Globus pallidus (tissue), 1 donor: ENCODE measurements around the gene NELFCD.
"Not testable (repeated sequence)": the region's sequence is repeated elsewhere in the genome, so short reads cannot be mapped to it uniquely, and the experiment has no call there.

Experiments
- DNase-seq: peaks from one replicate; pipeline ENCODE4 v3.0.0-alpha.2; 2015; ENCODE audit warnings: low spot score

The NELFCD gene

DNA sequence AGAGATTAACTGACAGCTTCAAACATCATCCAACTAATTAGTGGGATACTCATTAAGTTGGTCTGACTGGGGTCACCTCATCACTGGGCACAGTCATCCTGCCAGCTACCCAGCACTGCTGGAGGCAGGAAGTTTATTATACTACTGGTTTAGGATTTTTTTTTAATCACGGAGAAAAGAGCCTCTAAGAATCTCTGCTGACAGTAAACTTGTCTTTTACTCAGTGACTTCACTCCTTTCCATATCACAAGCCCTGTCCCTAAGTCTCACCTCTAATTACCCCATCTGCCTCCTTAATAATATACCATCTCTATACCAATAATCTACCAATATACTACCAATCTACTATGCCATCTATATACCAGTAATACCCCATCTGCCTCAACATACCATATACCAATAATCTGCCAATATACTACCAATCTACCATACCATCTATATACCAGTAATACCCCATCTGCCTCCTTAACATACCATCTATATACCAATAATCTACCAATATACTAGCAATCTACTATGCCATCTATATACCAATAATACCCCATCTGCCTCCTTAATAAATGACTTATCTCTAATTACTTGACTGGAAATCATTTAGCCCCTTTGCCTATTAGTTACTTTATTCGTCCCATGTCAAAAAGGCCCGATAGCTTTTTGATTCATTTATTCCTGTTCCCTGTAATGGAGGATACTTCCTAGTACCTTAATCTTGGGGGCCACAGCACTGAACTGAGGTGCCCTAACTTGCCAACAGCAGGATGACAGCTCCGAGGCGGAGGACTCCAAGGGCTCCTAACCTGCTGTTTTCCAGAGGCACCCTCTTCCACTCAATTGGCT, 46.1 kb downstream of the NELFCD start:
- DNase-seq = no peak

DNA sequence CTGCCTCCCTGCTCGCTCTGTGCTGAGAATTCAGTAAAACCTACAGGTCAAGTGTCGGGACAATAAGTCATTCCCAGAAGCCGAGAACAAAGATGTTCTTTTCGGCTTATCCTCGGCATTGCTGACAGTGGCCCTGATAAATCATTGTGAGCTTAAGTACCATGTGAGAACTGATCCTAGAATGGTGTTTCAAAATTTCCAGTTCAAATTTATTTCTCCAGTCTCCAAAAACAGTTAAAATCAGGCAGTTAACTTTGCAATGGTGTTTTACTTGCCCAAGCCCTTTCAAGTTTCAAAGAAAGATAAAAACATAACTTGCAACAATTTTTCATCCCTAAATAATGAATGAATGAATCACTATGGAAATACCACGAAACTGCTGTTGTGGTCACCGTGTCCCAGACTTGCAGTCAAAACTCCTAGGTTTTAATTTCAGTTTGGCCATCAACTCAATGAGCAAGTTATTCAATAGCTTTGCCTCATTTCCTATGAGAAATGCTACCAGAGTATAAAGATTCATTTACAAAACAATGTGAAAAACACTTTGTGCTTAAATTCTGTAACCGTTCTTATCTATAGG, 46.8 kb downstream of the NELFCD start:
- DNase-seq = no peak

DNA sequence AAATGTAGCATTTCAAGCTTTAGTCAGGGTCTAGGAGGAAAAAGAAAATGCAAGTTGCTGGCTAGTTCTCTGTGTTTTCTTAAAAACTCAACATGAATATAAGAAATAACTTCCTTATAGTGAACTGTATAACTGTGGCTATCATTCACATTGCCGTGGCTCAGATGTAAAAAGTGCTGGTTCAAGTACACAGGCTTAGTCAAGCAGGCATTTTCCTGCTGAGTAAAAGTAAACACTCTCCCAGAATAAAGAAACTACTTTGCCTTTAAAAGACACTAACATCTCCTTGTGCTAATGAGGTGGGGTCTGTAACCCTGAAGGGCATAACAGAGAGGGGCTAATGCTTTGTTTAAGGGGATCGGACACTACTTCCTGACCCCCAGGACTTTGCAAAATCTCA, 47.8 kb downstream of the NELFCD start:
- no peak for DNase-seq

DNA sequence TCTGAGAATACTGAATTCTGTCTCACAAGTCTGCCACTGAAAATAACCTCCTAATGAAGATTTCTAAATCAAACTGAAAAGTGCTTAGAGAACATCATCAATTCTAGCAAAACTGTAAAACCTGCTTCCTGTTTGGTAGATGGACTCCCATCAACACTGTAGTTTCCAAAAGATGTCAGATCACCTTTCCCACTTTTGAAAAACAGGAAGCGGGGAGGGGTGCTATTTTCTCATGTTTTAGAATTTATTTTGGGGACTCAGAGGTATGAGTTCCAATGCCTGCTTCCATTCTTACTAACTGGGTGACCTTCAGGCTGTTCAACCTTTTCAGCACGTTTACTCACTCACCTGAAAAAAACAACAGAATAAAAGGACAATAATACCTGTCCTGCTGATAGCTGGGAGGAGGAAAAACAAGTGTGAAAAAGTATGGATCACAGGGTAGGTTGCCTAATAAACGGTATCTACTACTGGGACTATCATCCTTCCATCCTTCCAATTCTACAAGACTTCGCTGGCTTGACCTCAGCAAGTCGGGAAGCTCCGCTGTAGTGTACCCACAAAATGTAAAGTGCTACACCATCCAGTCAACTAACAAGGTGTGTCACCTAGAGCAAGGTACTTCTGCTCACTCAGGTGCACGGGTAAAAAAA, 50.0 kb downstream of the NELFCD start:
- no peak for DNase-seq

DNA sequence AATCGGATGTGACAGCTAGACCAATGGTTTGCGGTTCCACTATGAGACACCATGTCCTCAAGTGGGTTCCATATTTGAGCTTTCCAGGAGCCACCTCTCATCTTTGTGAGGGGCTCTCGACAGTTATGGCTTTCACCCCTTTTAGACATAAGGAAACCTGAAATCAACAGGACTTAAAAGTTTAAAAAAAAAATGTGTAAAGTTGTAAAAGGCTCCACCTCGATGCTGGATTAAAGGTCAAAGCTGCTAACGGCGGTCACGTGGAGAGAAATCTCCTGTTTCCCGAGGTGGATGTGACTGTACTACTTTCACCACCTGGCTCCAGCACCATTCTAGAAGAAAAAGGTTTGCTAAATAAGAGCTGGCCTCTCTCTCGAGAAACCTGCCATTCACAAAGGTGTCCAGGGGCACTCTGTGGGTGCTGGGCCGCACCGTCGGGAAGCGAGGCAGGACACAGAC, 50.5 kb downstream of the NELFCD start:
- no peak for DNase-seq

DNA sequence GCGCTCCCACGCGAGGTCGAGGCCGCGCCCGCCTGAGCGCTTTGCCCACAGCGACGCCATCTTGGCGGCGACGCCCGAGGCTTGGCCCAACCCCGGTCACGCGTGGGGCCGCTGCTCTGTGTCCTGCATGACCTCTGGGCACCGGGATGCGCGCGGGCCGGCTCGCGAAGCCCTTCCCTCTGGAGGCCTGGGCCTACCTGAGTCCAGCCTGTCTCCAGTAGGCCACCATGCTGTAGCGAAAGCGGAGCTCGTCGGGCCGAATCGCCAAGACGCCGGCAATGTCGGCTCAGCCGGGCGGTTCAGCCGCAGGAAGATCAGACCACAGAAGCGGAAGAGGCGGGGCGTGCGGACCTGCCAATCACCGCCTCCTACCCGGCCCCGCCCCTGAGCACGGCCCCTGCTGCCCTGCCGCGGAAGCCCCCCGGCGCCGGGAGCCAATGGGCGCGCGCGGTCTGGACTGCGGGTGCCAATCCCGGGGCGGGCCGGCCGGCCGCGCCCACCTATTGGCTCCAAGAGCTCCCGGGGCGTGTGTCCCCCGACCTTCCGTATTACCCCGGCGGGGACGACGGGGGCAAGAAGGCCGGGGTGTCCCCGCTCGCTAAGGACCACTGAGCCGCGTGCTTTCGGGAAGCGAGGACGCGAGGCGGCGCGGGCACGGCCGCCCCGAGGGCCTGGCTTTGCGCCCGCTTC, 51.1 kb downstream of the NELFCD start, which contains the start of gene ATP5F1E:
Gene ATP5F1E (minus strand): TSS at position 313 of the 690 bp plus-strand sequence. CDS start 84 bp downstream, at position 229.
- peak; percentile 96 for DNase-seq

DNA sequence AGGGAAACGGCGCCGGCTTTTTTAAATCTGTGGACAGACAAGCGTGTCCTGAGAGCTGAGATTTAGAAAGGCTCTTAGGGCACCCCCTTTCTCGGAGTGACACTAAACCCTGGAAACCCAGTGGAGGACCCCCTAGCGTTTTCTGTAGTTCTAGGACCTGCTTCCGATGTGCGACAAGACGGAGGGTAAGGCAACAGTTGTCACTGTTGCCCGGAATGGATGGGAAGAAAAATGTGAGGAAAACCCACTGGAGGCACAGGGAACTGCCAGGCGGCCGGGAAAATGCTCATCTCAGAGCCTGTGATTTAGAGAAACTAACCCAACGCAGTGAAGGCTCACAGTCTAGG, 51.6 kb downstream of the NELFCD start:
- no peak for DNase-seq

DNA sequence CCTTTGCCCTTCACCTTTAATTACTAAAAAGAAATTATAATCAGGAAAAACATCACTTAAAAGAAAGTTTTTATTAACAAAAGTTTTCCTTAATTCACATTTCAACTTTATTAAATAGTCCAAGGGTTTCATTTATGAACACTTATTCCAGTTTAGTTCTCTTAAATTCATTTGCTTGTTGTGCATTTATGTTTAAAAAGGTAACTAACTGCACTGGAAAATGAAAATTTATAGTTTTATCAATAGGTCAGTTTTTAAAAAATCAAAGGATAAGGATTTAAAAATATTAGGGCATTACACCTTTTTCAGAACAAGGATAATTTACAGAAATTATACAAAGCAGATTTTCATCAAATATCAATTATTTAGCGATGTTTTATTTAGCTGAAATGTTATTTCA, 52.0 kb downstream of the NELFCD start:
- no peak for DNase-seq

DNA sequence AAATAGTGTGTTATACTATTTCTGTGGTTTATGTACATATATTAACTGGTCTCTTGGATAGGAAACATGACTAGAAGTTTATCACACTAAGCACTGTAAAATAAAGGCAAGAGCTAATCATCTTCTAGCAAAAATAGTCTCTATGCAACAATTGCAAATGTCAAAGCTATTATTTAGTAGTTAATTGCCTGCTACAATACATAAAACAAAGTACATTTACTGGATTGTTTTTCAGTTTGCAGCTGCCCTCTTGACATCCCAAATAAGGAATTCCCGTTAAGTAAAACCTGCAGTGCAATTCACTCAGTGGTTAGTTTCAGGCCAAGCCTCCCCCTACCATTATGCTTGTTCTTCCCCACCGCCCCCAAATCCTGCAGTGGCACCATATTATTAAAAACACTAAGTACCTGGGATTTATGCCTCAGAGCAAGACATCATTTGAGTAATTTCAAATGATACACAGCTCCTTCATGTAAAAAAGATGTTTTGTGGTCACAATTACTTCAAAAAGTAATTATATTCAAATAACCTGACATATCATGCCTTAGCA, 52.6 kb downstream of the NELFCD start:
- no peak for DNase-seq

DNA sequence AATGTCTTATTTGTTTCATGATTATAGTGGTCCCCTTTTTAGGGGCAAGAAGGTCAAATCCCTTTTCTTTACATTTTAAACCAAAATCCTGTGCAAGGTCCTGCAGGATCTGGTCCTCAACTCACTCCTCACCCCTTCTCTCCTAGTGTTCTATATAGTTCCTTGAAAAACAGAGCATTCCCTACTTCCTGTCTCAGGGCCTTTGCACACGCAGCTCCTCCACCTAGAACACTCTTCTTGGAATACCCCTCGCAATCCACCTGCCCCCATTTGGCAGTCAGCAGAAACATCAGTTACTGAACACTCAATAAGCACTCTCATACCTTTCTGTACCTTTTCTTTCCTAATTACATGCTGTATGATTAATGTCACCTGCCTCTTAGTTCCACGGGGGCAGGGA, 54.3 kb downstream of the NELFCD start:
- DNase-seq = no peak

DNA sequence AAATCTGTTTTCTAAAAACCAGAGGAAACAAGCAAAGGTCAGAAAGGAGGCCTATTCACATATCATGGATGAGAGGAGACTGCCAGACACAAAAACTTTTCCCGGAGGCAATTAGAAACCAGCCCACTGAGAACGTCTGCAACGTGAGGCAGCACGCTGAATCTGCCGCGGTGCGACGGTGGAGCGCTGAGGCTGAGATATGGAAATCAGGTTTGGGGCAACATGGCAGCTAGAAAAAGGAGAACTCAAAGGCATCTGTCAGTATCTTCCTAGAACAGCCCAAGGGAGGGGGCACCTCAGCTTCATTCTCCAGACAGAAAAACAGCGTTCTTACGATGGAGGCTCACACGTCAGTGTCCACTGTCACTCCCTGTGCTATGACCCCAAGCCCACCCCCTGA, 56.3 kb downstream of the NELFCD start:
- no peak for DNase-seq

DNA sequence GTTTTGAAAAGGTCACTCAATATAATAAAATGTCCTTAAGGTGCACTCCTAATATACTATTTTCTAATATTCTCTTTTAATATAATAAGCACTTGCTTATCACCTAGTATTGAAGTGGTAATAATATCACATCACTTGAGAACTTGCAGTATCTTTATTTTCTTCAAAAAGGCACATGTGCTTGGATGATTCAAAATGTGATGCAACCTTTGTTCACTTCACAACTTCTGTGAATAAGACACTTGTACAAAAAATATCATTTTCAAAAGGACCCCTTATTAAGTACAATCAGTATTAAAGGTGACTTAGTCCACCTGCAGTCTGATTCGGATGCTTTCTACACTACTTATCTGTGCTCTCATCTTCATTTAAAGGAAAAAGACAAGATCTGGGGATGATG, 58.2 kb downstream of the NELFCD start:
- no peak for DNase-seq

DNA sequence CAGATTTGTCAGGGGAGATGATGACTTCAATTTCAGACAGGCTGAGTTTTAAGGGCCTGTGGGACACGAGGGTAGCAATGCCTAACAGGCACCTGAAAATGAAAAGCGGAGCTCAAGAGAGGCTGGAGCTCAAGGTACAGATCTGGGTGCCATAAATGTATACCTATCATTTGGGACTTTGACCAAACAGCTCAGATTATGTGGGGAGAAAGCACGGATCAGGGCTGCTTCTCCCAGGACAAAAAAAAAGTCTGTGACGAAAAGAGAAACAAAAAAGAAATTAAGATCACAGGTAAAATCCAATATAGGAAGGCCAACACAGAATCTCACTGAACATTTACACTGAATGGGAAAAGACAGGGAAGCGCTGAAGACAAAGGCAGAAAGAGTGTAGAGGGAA, 59.6 kb downstream of the NELFCD start:
- DNase-seq = no peak

DNA sequence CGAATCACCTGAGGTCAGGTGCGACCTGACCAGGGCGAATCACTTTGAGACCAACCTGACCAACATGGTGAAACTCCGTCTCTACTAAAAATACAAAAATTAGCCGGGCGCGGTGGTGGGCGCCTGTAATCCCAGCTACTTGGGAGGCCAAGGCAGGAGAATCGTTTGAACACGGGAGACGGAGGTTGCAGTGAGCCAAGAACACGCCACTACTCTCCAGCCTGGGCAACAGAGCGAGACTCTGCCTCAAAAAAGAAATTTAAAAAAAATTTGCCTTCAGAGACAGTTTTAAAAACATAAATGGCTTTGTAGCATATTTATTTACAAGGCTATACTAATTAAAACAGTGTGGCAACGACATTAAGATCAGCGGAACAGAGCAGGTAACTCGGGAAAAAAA, 60.4 kb downstream of the NELFCD start:
- not testable (repeated sequence) for DNase-seq

DNA sequence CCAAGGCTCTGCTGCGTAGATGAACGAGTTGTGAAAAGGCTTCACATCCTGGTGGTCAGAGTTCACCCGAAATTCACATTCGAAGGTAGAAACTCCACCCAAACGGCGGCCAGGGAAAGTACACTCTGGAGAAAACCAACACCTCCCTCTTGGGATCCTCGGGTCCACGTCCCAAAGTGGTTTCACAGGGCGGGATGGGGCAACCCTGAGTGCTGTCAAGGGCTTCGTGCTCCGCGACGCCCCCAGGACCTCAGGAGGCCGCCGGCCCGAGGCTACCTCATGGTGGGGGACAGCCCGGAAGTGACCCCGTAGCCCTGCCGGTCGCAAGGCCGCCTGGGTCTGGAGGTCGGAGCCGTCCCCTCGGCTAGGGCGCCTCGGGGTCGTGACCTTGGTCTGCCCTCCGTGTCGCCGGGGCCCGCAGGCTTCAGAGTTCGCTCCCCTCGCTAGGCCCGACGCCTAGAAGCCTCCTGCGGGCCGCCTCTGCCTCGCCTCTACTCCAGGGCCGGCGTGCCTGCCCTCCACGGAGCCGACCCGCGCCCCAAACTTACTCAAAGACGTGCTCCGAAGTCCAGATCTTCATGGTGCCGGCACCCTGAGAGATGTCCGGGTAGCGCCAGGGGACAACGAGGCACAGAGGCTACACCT, 61.2 kb downstream of the NELFCD start, which contains the start of gene PRELID3B:
Gene PRELID3B (minus strand): TSS at position 636 of the 645 bp plus-strand sequence. CDS start 56 bp downstream, at position 580.
- no peak for DNase-seq

DNA sequence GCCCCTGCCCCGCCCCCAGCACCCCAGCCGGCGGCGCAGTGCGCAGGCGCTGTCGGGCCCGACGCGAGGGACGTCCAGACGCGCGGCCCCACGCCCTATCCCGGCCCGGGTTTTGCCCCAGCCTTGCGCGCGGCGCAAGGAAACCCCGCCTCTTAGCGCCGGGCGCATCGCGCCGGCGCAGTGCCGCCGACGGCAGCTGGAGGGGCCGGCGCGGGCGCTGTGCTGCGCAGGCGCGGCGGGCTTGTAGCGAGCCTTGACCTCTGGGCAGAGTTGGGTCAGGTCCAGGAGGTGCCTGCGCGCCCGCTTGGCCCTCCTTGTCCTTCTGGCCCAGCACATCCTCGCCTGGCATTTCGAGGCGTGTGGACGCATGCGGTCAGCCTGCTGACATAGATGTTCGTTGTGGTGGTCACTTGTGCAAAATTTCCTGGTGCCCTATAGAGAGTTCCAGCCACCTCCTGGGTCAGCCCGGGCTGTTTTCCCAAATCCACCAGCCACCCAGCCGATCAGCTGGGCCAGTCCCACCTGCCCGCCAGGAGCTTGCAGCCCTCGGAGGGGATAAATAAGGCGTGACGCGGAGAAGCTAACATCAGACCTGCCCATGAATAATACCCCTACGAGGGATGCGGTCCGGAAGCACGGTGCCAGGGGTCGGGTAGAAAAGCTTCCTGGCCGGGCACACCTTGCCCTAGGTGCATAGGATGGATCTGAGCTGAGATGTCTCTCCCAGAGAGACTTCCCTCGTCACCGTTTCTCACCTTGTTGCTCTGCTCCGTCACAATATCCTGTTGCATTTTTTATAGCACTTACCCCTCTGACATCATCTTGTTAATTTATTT, 62.0 kb downstream of the NELFCD start:
- peak; percentile 93 for DNase-seq

DNA sequence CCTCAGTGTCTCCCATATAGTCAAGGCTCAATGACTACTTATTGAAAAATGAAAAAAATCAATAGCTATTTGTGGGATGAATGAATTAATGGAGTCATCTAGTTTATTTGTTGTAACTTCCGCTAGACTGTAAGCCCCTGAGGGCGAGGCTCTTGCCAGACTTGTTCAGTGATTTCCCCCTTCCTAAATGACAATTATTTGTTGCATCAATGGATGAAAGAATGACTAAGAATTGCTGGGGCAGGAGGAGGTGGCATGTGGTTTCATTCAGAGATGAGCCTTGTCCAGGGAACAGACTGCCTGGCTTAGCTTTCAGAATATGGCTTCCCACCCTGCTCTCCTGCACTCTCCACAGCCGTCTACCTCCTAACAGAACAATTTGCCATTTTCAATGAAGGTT, 62.6 kb downstream of the NELFCD start:
- DNase-seq = no peak

DNA sequence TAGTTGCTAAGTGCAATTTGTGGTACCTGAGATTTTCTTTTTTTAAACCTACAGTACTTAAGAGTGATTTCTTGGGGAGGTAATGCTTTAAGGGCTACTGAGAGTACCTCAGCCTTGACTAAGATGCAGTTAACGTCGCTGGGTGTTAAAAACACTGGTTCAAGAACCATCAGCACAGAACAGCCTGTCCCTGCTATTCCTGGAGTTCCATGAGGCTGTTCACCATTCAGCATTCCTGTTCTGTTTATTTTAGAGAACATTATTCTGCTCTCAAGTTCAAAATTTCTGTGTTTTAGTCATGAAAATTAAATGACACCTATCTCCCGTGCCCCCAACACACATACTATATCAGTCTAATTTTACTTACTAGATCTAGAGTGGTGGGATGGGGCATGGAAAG, 63.2 kb downstream of the NELFCD start:
- DNase-seq = no peak
